SKM-1 treated with dmso at 0.1 percent for 144 hours (cell line): ENCODE data around the gene AIG1.
A peak's percentile ranks its signal among the peaks of the same experiment; 100 is the strongest.
"Not testable (repeated sequence)": the region's sequence is repeated elsewhere in the genome, so short reads cannot be mapped to it uniquely, and the experiment has no call there.

ENCODE experiments used
- DNase-seq: peaks from one replicate; lab custom pipeline; 2025; ENCODE audit not compliant: unreplicated experiment; lab: John Stamatoyannopoulos, UW

AIG1 gene

DNA sequence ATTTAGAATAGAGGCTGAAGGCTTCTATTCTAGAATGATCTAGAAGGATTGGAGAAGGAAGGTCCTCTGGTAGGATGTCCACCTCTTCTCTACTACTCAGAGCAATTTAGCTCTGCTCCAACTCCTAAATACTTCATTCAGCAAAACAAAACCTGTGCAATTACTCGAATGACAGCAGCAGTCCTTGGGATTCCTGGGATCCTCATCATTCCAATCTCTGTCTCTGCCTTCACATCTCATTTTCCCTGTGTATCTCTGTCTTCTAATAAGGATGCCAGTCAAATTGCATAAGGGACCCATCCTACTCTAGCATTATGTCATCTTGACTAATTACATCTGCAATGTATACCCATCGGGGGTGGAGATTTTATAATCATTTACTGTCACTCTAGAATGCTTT lies 5.5 kb upstream of the AIG1 start:
- no peak for DNase-seq

DNA sequence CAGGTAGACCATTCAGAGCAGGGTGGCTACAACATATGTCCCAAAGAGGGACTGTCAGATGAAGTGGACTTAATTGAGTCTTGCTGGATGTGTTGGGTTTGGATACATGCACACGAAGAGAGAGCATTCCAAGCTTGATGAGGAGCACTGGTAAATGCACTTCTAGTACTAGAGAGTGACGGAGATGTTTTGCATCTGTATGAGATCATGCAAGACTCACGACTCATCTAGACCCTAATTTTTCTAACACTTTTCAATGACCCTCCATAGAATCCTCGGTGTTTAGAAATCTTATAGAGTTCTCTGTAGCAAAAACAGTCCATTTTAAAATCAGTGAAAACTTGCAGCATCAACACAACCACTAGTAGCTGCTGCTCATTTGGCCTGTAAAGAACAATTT lies 4.8 kb upstream of the AIG1 start:
- no peak for DNase-seq

DNA sequence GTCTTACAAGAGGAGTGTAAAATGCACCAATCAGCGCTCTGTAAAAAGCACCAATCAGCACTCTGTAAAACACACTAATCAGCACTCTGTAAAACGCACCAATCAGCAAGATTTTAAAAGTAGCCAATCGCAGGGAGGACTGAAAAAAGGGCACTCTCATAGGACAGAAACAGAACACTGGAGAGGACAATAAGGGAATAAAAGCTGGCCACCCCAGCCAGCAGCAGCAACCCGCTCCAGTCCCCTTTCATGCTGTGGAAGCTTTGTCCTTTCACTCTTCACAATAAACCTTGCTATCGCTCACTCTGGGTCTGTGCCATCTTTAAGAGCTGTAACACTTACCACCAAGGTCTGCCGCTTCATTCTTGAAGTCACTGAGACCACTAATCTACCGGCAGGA lies 1.7 kb upstream of the AIG1 start:
- DNase-seq: no peak

DNA sequence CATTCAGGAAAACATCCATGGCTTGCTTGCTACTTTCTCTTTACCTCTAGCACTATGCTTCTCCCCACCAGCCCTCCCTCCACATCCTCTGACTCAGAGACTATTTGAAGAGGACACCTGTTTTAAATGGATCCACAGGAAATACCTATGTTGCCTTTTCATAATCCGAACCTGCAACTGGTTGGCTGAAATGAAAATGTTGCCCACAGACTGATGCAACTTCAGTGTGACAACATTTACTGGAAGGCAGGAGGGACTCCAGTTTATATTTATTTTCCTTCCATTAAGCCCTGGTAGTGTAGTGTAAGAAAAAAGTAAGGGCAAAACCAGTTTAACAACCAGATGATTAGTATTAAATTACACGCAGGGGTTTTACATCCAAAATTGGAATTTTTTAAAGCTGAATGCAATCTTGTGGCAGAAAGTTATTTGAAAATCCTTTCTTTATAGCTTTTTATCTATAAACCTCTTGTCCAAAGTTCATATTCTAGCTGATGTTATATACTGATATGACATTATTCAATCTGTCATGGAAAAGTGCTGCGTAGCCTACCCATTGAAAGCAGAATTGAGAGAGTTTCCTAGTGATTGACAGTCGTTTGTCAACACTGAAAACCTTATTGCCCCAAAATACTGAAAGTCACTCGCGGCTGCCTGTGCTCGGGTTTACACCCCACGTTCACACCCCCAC lies 881 bp upstream of the AIG1 start:
- peak; percentile 47 for DNase-seq

DNA sequence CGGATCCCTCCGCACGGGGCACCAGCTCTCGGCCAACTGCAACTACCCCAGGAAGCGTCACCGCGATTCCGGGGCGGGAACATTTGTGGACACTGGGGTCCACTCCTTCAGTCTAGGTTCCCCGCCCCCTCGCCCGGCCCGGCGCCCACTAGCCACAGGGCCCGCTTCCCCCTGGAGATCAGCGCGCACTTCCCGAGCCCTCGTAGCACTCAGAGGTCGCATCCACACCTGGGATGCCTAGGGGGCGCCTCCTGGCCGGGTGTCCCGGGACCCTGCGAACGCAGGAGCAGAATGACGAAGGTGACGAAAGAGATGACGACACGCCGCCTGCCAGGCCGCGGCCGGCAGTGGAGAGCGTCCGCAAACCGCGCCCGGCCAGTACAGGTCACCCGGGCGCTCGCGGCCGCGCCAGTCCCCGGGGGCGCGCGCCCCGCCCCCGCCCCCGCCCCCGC lies 309 bp upstream of the AIG1 start:
- DNase-seq: peak; percentile 77

DNA sequence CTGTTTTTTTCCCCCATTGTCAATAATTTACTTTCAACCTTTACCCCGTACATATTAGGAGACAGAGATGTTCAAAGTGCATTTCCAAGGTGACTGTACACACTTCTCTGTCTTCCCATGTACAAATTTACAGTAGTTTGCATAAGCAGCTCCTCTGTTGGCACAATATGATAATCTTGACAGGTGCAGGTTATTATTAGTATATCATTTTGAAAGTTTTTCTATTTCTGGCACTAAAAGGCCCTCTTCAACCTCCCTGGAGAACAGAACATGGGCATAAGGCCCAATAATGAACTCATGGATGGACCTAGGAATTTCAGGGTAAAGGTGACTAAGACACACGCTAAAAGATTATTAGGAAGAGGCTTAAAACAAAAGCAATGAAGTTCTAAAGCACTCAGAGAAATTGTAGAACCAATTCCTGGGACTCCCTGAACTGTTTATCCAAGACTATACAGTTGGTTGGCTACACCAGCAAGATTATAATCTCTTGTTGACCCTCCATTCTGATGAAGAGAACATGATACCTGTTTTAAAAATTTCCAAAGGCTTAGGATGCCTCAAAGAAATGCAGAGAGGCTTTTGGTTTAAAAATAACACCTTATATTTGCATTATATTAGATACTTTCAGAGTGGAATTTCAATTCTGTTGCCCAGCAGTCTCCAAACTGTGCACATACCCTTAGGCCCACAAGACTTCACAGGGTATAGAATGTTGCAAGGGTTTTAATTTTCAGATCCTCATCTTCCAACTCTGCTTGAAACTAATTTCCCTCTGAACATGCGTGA lies 1.1 kb downstream of the AIG1 start:
- DNase-seq: no peak

DNA sequence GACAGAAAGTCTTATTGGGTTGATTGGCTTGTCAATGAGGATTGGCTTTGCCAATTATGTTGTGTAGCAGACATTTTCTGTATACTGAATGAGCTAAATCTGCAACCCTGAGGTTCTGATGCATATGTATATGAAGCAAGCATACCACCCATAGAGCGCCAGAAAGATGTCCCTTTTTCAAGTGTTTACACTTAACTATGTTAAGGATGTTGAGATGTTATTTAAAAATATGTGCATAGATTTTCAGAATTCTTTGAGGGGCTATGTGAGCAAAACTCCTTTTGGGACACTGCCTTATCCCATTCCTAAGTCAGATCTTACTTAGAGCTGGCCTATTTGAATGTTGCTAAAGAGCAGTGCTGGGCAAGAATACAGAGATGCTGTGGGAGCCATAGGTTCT lies 1.9 kb downstream of the AIG1 start:
- no peak for DNase-seq

DNA sequence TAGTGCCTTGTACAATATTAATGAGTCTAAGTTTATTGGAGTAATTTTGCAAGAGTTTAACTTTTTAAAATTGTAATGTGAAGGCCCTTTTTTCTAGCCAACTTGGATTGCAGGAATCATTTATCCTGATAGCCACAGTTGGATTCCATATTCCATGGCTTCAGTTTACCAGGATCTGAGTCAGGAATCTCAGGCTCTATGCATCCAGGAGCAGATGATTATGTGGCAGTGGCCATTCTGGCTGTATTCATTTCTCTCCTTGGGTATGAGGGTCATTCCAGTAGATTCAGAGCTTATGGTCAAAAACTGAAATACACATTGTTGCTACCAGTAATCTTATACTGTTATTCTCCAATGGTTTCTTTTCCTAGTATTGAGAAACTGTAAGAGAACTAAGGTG lies 2.9 kb downstream of the AIG1 start:
- no peak for DNase-seq

DNA sequence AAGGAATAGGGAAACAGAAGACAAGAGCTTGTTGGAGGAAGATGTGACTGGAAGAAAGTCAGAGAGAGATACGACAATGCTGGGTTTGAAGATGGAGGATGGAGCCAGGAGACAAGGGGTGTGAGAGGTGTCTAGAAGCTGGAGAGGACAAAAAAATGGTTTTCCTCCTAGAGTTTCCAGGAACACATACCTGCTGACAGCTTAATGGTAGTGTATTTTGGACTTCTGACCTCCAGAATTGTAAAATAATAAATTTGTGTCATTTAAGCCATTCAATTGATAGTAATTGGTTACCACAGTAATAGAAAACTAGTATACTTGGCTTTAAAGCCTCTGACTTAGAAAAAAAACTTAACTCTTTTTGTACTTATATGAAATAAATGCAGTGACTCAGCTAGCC lies 3.6 kb downstream of the AIG1 start:
- no peak for DNase-seq

DNA sequence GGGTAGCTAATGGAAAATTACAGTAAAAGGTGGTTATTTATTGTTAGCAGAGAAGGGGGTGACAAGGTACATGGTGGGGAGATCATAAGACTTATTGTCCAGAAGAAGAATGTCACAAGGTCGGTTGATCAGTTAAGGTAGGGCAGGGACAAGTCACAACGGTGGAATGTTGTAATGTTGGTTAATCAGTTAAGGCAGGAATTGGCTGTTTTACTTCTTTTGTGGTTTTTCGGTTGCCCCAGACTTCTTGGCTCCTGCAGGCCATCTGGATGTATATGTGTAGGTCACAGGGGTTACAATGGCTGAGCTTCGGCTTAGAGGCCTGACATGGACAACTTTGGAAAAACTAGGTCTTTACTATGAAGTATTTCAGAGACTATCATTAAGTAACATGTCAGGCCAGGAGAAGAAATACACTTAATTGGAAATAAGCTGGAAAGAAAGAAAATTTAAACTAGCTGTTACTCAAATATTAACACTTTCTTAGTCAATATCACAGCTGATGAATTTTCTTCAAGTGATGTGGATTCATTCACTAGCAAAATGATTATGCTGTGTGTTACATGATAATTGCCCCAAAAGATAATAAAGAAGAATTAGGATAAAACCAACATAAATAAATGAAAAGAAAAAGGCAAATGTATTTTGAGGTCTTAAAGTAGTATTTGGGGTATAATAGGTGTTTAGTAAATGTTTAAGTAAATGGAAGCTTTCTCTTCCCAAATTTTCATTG lies 4.4 kb downstream of the AIG1 start:
- DNase-seq: peak; percentile 83

DNA sequence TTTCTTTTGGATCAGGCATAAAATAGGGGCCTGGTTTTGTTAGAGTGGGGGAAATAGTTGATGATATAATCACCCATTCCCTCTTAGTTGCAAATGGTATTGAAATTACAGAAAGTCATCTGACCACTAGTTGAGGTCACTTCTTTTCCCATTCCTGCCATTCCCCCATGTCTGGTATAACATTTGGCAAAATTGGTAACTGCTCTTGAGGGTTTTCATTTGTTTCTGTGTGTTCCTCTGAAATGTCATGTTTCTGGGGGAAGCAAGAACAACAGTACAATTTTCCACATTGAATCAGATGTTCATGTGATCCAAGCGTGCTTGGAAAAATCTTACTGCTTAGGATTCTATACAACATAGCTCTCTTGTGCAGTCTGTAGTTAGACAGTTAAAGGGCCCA lies 7.3 kb downstream of the AIG1 start:
- DNase-seq: no peak

DNA sequence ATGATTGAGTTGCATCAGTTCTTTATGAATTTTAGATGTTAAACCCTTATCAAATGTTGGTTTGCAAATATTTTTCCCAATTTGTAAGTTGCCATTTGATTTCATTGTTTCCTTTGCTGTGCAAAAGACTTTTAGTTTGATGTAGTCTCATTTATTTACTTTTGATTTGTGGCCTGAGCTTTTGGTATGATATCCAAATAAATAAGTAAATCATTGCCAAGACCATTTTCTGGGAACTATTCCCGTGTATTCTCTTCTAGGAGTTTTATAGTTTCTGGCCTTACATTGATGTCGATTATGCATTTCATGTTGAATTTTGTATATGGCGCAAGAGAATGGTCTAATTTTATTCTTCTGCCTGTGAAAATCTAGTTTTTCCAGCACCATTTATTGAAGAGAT lies 13.4 kb downstream of the AIG1 start:
- DNase-seq: no peak

DNA sequence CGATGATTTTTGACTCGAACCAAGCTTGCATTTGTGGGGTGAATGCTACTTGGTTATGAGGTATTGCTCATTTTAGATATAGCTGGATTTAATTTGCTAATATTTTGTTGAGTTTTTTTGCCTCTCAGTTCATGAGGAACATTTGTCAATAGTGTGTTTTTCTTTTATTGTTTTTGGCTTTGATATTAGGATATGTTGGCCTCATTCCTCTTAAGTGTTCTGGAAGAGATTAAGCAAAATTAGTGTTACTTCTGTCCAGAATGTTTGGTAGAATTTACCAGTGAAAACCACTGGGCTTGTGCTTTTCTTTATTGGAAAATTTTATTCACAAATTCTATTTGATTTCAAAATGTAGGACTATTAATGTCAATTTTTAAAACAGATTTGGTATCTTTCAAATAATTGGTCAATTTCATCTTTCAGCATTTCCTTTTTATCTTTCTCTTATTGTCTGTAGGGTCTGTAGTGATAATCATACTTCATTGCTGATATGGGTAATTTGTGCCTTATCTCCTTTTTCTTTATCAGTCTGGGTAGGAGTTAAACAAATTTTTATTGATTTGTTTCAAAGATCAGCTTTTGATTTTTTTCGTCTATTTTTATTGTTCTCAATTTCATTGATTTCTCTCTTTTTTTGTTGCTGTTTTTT lies 14.1 kb downstream of the AIG1 start:
- no peak for DNase-seq

DNA sequence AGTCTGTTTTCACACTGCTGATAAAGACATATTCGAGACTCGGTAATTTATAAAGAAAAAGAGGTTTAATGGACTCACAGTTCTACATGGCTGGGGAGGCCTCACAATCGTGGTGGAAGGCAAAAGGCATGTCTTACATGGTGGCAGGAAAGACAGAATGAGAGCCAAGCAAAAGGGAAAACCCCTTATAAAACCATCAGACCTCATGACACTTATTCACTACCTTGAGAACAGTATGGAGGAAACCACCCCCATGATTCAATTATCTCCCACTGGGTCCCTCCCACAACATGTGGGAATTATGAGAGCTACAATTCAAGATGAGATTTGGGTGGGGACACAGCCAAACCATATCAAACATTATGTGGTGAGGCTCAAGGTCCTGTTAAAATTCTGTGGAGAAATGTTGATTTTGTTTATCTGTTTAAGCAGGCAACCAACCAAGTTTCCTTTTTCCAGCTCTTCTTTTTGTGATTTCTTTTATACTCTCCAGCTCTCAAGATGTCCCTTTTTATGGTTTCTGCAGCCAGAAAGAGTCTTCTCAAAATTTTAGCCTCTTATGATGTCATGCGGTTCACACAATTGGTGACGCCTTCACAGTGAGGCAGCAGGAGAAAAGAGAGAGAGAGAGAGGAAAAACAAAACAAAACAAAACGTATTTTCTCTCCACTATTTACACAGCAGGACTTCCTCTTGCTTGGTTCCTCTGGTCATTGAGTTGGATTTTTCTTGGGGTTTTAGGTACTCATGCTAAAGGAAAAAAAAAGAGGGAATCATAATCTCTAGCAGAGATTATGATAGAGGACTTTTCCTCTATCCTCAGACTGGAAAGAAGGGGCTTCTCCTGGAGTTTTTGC lies 18.0 kb downstream of the AIG1 start:
- no peak for DNase-seq

DNA sequence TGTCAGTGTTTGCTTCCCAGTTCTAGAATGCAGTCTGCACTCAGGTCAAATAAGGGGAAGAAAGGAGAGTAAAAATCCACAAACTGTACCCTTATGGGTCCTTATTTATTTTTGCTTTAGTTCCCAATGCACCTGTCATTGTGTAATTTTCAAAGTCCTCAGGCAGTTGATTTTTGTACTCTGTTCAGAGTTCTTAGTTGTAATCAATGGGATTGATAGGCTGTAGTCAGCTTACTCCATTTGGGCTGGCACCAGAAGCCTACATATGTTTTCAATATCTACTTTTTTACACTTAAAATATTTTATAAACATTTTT lies 18.6 kb downstream of the AIG1 start:
- DNase-seq: no peak

DNA sequence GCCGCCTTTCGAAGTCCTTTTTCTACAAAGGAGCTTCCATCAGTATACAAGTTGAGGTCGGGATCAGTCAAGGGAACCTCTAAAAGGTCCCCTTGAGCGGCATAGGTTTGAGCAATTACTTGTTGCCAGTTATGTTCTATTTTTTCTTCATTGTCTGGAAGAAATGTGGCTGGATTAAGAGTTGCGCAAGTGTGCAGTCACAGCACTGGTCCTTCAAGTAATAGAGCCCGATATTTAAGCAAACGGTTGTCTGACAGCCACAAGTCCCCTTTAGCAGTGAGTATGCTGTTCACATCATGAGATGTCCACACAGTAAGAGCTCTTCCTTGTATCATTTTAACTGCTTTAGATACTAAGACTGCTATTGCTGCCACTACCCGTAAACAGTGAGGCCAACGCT lies 21.6 kb downstream of the AIG1 start:
- DNase-seq: not testable (repeated sequence)

DNA sequence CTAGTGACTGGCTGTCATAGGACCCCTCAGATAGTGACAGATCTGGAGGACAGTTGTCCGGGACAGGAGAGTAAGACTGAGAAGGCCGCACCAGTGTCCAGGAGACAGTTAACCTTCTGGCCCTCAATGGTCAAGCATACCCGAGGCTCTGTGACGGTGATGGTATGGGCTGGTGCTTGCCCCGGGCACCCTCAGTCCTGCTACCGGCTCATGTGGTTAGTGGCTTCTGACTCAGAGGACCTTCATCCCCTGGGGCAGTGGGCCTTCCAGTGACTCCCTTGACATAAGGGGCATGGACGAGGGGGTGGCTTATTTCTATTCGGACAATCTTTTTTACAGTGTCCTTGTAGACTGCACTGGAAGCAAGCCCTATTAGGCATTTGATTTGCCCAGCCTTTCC lies 23.3 kb downstream of the AIG1 start:
- DNase-seq: not testable (repeated sequence)

DNA sequence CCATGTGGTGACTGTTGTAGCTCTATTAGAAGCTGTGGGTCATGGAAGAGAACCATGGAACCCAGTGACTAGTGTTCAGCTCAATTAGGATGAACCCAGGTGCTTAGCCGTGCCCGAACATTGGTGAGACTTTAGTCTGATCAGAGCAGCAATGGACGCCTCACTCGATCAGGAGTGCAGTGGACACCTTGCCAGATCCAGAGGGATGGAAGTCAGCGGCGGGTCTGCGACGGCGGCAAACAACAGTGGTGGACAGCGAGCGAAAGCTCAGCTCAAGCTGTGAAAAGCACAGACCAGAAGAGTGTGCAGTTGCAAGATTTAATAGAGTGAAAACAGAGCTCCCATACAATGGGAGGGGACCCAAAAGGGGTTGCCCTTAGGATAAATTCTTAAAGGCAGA lies 26.6 kb downstream of the AIG1 start:
- DNase-seq: not testable (repeated sequence)

DNA sequence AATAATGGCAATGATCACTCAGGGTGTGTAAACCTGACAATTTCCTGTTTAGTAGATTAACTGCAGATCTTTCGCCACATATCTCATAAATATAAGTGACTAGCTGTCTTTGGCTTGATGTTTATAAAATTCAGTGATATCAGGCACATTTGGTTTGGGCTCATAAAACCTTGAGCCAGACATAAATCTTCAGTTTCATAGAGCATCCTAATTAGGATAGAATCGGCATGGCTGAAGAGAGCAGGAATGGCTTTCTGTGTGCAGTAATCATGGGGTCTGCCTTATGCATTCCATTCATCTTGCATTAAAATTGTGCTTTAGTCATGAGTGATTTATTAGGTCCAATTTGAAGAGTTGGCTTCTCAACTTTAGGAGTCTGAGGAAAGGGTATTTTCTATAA lies 27.2 kb downstream of the AIG1 start:
- DNase-seq: no peak

DNA sequence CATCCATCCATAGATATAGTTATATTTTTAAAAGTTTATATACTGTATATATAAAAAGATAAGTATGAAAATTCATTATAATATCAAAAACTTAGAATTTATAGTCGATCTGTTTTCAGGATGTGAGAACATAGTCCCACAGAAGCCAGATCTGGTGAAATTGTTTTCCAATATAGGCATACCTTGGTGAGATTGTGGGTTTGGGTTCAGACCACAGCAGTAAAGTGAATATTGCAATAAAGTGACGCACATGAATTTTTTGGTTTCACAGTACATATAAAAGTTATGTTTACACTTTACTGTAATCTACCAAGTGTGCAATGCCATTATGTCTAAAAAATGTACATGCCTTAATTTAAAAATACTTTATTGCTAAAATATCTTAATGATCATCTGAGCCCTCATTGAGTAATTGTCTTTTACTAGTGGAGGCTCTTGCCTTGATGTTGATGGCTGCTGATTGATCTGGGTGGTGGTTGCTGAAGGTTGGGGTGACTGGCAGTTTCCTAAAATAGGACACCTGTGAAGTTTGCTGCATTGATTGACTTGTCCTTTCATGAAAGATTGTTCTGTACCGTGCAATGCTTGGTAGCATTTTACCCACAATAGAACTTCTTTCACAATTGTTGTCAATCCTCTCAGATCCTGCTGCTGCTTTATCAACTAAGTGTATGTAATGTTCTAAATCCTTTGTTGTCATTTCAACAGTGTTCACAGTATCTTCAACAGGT lies 29.8 kb downstream of the AIG1 start:
- no peak for DNase-seq
